Chondrocyte (in vitro differentiated cells): ENCODE data around the gene CCDC177. TPM values are rescaled to one million over a fixed set of nuclear protein-coding genes. Genes with fewer than 3 reads are reported as not detected.

Source experiments
- DNase-seq: peaks from one replicate; pipeline ENCODE4 v3.0.0; 2021; ENCODE audit warnings: mixed read lengths, low spot score
- H3K27ac Mint-ChIP-seq: one replicate; pipeline ENCODE4 v1.8.0; 2021; ENCODE audit warnings: mild to moderate bottlenecking, moderate library complexity, mixed read lengths; ENCODE audit not compliant: unreplicated experiment
- H3K27me3 Mint-ChIP-seq: 2 replicates; pipeline ENCODE4 v1.8.0; 2021; ENCODE audit warnings: low read depth, mixed read lengths
- H3K36me3 Mint-ChIP-seq: 2 replicates; pipeline ENCODE4 v1.8.0; 2021; ENCODE audit warnings: low read depth, mixed read lengths
- H3K4me1 Mint-ChIP-seq: 2 replicates; pipeline ENCODE4 v1.8.0; 2021; ENCODE audit warnings: low read depth, mild to moderate bottlenecking, mixed read lengths
- H3K4me3 Mint-ChIP-seq: one replicate; pipeline ENCODE4 v1.8.0; 2021; ENCODE audit warnings: mild to moderate bottlenecking, moderate library complexity, mixed read lengths; ENCODE audit not compliant: unreplicated experiment
- H3K9me3 Mint-ChIP-seq: 2 replicates; pipeline ENCODE4 v1.8.0; 2021; ENCODE audit warnings: low read depth, mixed read lengths
- CTCF ChIP-seq: fragments of 200-600 bp; sonication (generic); IDR thresholded peaks from 2 replicates; pipeline ENCODE4 v1.5.0; 2021; ENCODE audit warnings: antibody characterized with exemption, mild to moderate bottlenecking, moderate library complexity
- total RNA-seq: library from RNA; stranded (reverse); gene quantifications from 3 replicates; pipeline ENCODE4 v1.2.1, GENCODE V29; 2021

CCDC177 gene
- total RNA-seq, 1 donor from 2014 or later = not detected

GRCh38 chr14:69543341-69544115, 31.1 kb downstream of the CCDC177 start:
- no peak overlapping the region for H3K4me3 Mint-ChIP-seq
- peaks cover 3% of the 10 kb centered on the region for H3K4me1 Mint-ChIP-seq
- peaks cover 13% of the 10 kb centered on the region for H3K27me3 Mint-ChIP-seq
- no peak overlapping the region for H3K27ac Mint-ChIP-seq
- no peaks in the 10 kb centered on the region for H3K36me3 Mint-ChIP-seq
- no peaks in the 10 kb centered on the region for H3K9me3 Mint-ChIP-seq
- no peak for DNase-seq
- TF ChIP-seq CTCF = no peak

- H3K36me3 Mint-ChIP-seq = no peaks in the 10 kb centered on the region
- no peak overlapping the region for H3K27ac Mint-ChIP-seq
- no peak overlapping the region for H3K4me3 Mint-ChIP-seq
- H3K27me3 Mint-ChIP-seq = peaks cover 13% of the 10 kb centered on the region
- no peak for TF ChIP-seq CTCF
- no peaks in the 10 kb centered on the region for H3K4me1 Mint-ChIP-seq
- no peaks in the 10 kb centered on the region for H3K9me3 Mint-ChIP-seq
- DNase-seq = no peak
These were observed 32.4 kb downstream of the CCDC177 start for GRCh38 chr14:69542311-69542710.

- H3K9me3 Mint-ChIP-seq = no peaks in the 10 kb centered on the region
- peaks cover 6% of the 10 kb centered on the region for H3K27me3 Mint-ChIP-seq
- H3K36me3 Mint-ChIP-seq = no peaks in the 10 kb centered on the region
- no peak overlapping the region for H3K4me3 Mint-ChIP-seq
- H3K4me1 Mint-ChIP-seq = no peaks in the 10 kb centered on the region
- no peak overlapping the region for H3K27ac Mint-ChIP-seq
- DNase-seq = no peak
- no peak for TF ChIP-seq CTCF
These were observed 33.9 kb downstream of the CCDC177 start for GRCh38 chr14:69540654-69541335.

GRCh38 chr14:69539631-69540410, 34.9 kb downstream of the CCDC177 start:
- Mint-ChIP-seq H3K27me3 (peaks cover 6% of the 10 kb centered on the region), H3K27ac (no peak overlapping the region), H3K4me3 (no peak overlapping the region), H3K9me3 (no peaks in the 10 kb centered on the region), H3K4me1 (no peaks in the 10 kb centered on the region), H3K36me3 (no peaks in the 10 kb centered on the region)
- no peak for TF ChIP-seq CTCF
- no peak for DNase-seq

- no peak overlapping the region for H3K27ac Mint-ChIP-seq
- H3K9me3 Mint-ChIP-seq = no peaks in the 10 kb centered on the region
- H3K4me3 Mint-ChIP-seq = no peak overlapping the region
- no peaks in the 10 kb centered on the region for H3K4me1 Mint-ChIP-seq
- no peak for TF ChIP-seq CTCF
- no peak for DNase-seq
- no peaks in the 10 kb centered on the region for H3K36me3 Mint-ChIP-seq
- peaks cover 2% of the 10 kb centered on the region for H3K27me3 Mint-ChIP-seq
These were observed 35.9 kb downstream of the CCDC177 start for GRCh38 chr14:69538766-69539165.
